GM18519 (cell line): ENCODE results near the gene WASF1.
"Not testable (repeated sequence)": the region's sequence is repeated elsewhere in the genome, so short reads cannot be mapped to it uniquely, and the experiment has no call there.

ENCODE experiments used
- ATAC-seq: cut with Tn5 transposase; IDR thresholded peaks from one replicate; pipeline ENCODE4 v1.9.1; 2021; ENCODE audit warnings: mild to moderate bottlenecking, moderate library complexity; ENCODE audit not compliant: unreplicated experiment, low FRiP score

Gene WASF1

DNA sequence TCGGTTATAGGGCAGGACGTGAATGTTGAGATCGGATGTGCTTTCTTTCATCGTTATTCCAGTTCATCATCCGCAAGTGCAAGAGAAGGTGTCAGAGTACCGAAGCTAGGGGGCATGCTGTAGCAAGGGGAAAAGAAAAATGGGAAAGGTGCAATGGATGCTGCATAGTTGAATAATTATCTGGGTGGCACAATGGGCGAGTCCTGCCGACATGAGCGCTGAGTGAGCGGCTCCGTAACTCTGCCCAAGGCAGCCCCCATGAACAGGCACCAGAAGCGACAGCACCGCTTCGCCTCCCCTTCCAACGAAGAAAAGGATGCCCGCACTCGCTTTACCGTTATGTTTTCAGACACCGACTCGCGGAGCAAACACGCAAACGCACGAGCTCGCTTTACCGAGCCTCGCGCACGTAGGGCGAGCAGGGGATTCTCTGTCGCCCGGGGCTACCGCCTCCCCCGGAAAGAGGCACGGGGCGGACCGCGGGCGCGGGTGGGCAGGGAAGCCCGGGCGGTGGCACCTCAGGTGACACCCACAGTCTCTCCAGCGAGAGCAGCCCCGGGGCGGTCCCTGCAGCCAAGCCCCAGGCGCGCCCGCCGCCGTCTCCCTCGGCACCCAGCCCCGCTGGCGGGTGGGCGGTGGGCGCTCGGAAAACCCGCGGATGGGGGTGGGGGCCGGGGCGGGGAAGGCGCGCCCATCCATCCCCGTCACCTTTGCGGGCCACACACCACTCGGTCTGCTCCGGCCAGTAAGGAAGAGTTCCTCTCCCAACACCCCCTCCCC lies 654 bp downstream of the WASF1 start:
- ATAC-seq, result no peak

DNA sequence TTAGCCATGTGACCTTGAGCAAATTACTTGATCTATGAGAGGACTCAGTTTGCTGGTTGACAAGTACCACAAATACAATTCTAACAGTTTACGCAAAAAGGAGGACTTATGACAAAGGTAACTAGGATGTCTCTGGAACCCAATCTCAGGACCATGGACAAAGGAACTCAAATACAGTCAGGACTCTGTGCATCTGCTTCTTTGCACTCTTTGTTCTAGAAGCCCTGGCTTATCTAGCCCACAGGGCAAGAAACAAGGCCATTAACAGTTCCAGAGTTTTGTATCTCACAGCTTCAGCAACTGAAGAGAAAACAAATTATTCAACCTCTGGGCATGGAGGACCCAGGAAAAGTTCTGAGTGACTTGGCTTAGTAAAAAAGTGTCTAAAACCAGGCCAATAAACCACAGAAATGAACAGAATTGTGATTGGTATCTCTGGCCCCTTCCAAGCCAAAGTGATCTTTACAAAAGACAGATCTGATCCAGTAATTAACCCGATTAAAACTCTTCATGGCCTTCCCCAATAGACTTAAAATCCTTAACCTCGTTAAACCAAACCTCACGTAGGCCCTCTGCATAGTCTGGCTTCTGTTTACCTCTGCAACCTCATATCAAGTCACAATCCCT lies 5.9 kb downstream of the WASF1 start:
- no peak for ATAC-seq

DNA sequence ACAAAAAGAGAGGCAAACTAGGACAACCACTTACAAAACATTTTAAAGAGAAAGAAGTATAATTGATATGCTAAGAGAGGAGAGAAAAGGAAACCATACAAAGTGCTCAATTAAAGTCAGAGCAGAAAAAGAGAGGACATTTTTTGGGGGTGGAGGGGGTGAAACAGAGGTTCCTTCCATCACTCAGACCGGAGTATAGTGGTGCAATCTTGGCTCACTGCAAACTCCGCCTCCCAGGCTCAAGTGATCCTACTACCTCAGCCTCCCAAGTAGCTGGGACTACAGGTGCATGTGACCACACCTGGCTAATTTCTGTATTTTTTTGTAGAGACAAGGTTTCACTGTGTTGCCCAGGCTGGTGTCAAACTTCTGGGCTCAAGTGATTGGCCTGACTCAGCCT lies 9.4 kb downstream of the WASF1 start:
- no peak for ATAC-seq

DNA sequence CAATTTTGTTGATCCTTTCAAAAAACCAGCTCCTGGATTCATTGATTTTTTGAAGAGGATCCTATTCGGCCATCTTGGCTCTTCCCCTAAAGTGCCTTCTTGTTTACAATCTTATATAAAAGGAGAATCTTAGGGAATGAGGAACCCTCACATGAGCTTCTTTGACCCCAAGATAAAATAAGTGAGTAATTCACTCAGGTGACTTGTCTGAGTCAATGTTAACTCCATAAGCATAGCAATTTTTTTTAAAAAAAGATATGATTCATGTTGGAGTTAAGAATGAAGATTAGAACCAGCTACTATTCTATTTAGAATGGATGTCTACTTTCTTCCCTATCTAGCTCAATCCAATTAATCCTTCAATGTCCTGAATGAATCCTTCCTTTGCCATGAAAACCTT lies 21.0 kb downstream of the WASF1 start:
- no peak for ATAC-seq

DNA sequence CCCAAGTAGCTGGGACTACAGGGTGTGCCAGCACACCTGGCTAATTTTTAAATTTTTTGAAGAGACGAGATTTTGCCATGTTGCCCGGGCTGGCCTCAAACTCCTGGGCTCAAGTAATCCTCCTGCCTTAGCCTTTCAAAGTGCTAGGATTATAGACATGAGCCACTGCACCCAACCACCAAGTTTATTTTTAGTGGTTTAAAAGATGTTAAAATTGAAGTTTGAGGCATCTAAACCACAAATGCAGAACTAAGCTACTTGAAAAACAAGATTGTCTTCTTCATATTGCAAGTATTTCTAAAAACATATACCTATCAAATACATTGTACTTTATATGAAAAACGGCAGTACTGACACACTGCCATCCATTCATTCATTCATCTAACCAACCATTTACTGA lies 31.6 kb downstream of the WASF1 start:
- ATAC-seq, result no peak

DNA sequence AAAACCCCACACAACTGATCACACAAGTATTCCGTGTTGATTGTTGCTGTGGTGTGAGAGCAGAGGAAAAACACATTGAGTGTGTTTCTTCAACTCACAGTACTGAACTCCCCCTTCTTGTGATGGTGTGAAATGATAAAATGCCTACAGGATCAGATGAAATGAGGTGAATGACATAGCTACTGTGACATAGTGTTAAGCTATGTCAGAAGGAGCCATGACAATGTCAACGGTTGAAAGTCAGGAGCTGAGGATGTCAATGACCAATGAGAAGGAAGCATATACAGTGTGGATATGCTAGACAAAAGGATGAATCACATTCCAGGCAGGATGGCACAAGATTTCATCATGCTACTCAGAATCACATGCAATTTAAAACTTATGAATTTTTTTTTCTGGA lies 38.8 kb downstream of the WASF1 start:
- ATAC-seq, result no peak

DNA sequence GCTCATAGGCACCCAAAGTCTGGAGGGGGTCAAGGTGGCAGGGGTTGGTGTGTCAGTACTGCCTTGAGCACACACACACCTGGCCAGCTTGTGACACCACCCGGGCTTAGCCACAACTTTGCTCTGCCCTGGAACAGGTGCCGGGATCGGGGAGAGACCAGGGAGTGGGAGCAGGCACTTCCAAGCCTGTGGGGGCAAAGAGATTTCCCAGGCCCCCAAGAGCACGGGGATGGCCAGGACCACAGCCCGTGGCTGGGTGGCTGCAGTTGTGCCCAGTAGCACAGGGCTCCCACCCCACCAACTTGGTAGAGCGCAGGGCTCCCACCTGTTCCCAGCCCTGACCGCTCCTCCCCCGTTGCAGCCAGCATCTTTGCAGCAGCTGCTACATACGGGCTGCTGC lies 40.4 kb downstream of the WASF1 start:
- ATAC-seq, result no peak

DNA sequence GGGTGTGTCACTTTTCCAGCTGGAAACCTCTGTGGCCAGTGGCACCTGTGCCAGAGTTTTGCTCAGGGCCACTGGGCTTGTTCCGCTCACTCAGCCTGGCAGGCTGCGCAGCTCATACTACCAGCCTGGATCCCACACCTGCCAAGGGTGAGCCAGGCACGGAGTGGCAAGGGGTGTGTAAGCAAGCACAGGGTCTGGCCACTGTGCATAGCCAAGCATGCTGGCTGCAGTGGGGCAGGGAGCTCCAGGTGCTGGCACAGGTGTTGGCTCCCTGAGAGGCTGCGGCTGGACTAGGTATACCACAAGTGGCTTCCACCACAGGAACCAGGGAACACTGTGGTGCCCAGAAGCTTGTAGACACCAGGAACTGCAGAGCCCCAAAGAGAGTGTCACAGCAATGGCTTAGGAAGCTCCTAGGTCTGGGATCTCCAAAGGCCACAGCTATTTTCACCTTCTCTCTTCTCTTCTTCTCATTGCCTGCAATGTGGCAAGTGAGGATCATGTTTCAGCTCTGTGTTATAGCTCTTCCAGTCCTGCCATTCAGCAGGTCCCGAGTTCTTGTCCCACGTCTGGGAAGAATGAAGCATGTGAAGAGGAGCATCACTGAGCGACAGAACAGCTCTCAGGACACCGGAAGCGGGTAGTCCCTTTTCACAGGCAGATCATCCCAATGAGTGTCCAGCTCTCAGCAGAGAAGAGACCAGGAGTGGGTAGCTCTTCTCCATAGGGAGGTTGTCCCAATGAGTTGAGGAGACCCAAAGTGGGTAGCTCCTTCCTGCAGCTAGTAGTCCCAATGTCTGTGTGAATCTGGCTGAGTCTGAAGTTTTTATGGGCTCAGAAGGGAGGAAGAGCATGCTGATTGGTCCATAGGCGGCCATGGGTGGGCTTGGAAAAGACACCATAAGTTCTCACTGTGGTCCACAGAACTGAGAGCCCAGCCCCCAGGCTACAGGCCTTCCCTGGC lies 41.3 kb downstream of the WASF1 start:
- no peak for ATAC-seq

DNA sequence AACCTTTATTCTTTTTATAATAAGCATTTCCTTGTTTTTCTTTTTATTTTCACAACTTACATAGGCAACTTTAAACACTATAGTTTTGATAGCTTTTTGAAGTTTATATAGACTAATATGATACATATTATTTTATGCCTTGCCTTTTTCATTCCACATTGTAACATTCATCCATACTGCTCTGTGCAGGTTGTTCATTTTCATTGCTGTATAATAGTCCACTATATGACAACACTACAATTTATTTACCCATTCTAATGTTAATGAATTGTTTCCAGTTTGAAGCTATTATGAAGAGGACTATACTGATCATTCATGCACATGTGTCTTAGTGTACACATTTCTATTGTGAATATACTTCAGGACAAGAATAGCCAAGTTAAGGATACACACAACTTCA lies 49.1 kb downstream of the WASF1 start:
- ATAC-seq, result no peak

DNA sequence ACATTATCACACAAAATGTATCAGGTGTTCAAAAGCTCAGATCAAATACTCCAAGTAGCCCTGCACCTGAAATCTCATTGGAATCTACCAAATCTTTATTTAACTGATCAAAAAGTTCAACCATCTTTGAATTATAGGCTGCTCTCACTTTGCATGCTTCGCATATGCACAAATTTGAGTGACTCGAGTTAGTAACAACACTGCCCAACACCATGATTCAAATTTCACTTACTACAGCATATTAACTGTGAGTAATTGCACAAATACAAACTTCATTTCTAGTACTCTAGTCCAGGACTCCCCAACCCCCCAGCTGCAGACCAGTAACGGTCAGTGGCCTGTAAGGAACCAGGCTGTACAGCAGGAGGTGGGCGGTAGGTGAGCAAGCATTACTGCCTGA lies 51.1 kb downstream of the WASF1 start:
- ATAC-seq, result no peak

DNA sequence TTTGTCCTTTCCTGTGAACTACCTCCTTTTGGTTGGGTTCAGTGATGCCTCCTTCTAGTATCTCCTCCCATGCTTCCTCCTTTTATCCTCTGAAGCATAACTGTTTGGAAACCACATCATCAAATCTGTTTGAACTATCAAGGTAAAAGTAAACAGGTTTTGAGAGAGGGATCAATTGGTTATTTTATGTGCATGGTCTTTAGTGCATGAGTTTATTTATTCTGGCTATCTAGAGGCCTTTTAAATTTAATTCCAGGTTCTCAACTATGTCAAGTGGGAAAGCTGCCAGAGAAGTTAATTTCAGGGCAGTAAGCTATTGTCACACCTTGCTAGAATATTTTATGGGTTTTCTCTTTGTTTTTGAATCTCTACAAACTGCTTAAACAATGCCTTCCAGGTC lies 54.1 kb downstream of the WASF1 start:
- no peak for ATAC-seq

DNA sequence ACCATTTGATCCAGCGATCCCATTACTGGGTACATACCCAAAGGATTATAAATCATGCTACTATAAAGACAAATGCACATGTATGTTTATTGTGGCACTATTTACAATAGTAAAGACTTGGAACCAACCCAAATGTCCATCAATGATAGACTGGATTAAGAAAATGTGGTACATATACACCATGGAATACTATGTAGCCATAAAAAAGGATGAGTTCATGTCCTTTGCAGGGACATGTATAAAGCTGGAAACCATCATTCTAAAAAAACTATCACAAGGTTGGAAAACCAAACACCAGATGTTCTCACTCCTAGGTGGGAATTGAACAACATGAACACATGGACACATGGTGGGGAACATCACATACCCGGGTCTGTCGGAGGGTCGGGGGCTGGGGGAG lies 57.8 kb downstream of the WASF1 start:
- ATAC-seq, result not testable (repeated sequence)

DNA sequence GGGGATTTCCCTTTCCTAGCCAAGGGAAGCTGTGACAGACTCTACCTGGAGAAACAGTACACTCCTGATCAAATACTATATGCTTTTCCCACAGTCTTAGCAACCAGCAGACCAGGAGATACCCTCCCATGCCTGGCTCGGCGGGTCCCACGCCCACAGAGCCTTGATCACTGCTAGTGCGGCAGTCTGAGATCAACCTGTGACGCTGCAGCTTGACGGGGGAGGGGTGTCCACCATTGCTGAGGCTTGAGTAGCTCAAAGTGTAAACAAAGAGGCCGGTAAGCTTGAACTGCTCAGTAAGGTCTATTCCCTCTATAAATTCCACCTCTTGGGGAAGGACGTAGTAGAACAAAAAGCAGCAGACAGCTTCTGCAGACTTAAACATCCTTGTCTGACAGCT lies 63.2 kb downstream of the WASF1 start:
- no peak for ATAC-seq

DNA sequence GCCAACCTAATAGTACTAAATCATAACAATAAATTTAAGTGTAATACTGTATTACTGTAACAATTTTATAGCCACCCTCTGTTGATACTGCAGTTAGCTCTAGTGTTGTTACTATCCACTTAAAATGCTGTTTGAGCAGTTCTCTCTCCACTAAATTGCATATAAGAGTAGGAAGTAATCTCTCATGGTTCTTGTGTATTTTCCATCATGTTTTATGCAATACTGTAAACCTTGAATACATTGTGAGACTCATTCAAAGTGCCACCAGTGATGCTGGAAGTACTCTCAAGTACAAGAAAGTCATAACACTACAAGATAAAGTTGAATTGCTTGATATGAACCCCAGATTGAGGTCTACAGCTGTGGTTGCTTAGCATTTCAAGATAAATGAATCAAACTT lies 65.5 kb downstream of the WASF1 start:
- ATAC-seq, result no peak

DNA sequence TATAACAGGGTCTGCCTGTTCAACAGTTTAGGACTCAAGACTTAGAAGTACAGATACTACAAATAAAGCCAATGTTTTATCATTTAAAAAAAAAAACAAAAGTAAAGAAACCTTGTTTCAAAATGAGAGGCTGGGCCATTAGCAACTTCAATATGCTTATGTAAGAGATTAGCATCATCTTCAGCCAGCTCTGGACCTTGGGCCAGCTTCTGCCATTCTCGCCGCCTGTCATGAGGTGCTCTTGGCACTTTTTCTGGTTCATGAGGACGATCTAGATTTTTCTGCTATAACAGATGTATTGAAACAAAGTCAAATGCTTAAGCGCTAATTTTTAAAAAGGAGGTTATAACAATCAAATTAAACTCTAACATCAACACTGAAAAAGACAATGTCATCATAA lies 74.2 kb downstream of the WASF1 start:
- ATAC-seq, result no peak

DNA sequence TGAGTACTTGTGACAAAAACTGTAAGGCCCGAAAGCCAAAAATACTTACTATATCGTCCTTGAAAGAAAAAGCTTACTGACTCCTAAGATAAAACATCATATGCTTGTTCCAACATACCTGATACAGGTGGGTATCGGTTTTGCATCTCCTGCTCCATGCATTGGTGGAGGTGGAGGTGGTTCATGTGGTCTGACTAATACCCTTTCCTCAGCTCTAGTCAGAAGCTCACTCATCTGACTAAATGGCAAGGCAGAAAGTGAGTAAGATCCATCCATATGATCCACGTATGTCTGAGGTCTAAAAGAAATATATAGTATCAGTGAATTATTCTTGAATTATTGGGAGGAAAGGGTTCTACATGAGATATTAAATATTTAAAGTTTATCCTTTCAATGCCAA lies 76.2 kb downstream of the WASF1 start:
- ATAC-seq, result no peak

DNA sequence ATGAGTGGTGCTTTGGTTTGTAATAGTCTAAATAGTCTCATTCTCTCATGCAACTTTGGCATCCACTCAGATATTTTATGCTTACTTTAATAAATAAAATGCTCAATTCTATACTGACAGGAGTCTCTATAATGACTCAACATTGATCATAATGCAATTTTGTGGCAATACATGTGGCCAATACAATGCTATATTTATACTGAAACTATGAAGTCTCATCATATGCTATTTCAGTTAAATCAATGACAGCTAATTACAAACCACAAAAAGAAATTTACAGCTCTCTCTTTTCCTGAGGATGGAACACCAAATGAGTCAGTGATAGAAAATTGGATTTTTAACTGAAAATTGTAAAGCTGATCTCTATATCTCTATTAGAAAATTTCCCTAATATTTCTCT lies 77.1 kb downstream of the WASF1 start:
- ATAC-seq, result no peak

DNA sequence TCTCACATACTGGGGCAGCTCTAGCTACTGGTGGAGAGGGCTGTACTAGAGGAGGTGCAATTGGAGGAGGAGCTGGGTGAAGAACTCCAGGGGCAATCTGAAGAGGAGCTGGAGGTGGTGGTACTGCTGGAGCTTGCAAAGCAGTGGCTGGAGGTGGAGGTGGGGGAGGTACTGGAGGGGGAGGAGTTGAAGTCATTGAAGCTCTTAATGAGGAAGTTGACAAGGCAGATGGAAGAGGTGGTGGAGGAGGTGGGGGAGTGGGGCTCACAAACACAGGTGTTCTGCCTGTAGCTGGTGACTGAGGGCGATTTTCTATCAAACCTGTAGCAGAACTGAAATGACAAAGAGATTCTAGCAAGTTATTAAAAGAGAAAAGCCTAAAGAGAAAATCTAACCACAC lies 77.6 kb downstream of the WASF1 start:
- no peak for ATAC-seq

DNA sequence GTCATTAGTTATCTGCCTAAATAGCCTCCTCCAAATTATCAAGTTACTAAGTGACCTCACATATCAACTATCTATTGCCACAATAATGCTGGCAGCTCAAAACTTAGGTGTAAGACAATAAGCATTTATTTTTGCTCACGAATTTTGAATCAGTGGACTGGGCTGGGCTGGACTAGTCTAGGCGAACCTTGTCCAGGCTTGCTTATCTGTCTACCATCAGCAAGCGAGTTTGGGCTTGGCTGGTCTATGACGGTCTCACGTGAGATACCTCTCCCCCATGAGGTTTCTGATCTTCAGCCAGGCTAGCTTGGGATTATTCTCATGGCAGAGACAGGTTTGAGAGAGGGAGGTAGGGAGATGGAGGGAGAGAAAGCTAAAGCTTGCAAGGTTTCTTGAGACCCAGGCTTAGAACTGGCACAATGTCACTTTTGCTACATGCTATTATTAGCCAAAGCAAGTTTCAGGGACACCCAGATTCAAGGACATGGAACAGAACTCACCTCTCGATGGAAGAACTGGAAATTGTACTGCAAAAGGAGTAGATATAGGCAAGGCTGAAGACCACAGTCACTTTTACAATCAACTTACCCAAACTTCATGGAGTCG lies 80.9 kb downstream of the WASF1 start:
- no peak for ATAC-seq

DNA sequence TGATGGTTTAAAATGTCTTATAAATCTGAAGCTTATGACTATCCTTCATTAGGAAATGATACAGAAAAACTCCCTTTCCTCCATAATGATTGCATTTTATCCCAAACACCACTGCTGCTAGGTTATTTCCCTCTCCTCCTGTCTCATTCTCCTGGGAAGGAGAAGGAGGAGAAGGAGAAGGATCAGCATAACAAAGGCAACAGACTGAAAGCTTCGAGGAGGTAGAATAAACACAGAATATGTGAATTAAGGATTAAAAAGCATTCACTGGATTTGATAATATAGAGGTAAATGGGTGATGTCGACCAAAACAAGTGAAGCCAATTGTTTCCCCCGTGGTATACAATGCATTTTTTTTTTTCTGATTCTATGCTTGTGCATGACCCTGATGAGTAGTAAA lies 82.0 kb downstream of the WASF1 start:
- no peak for ATAC-seq

DNA sequence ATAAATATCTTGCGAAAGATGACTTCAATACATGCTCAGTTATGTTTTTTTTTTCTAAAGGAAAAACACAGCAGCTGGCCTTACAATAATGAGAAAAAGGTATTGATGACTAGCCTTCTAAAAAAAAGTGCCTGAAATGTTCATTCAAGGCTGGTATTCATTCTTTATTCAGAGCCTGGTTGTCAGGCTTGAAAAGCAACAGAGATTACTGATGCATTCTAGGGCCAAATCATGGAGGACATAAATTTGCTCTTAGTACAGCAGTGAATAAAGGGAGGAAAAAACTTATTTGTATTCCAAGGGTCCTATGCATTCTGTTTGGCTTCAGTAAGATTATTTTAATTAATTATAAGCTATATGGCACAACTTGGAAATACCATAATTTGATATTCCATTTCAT lies 83.5 kb downstream of the WASF1 start:
- ATAC-seq, result no peak
